Duodenal mucosa (tissue), 2 donors: ENCODE results near the gene G6PC3.
"Not testable (repeated sequence)": the region's sequence is repeated elsewhere in the genome, so short reads cannot be mapped to it uniquely, and the experiment has no call there.

ENCODE experiments used
- H3K27ac ChIP-seq: one replicate; pipeline ENCODE4 v1.7.0; 2013; ENCODE audit warnings: low read depth, low read length
- H3K27me3 ChIP-seq, 2 donors: one replicate each; pipeline ENCODE4 v1.7.0; 2013; ENCODE audit warnings: low read length in 2 of 2, control low read depth in 1 of 2; ENCODE audit not compliant: insufficient read depth in 2 of 2, control insufficient read depth in 1 of 2
- H3K36me3 ChIP-seq, 2 donors: one replicate each; pipeline ENCODE4 v1.7.0; 2013; ENCODE audit warnings: low read length in 2 of 2, control low read depth in 1 of 2; ENCODE audit not compliant: insufficient read depth in 2 of 2, control insufficient read depth in 1 of 2
- H3K4me1 ChIP-seq, 2 donors: one replicate each; pipeline ENCODE4 v1.7.0; 2013; ENCODE audit warnings: low read length in 2 of 2, control low read depth in 1 of 2; ENCODE audit not compliant: insufficient read depth in 2 of 2, control insufficient read depth in 1 of 2
- H3K4me3 ChIP-seq, 2 donors: one replicate each; pipeline ENCODE4 v1.7.0; 2013; ENCODE audit warnings: low read length in 2 of 2, low read depth in 1 of 2
- H3K9ac ChIP-seq, 2 donors: one replicate each; pipeline ENCODE4 v1.7.0; 2013; ENCODE audit warnings: low read length in 2 of 2, low read depth in 1 of 2
- H3K9me3 ChIP-seq, 2 donors: one replicate each; pipeline ENCODE4 v1.7.0; 2013; ENCODE audit warnings: low read length in 2 of 2, control low read depth in 1 of 2; ENCODE audit not compliant: control insufficient read depth in 1 of 2

The G6PC3 gene

DNA sequence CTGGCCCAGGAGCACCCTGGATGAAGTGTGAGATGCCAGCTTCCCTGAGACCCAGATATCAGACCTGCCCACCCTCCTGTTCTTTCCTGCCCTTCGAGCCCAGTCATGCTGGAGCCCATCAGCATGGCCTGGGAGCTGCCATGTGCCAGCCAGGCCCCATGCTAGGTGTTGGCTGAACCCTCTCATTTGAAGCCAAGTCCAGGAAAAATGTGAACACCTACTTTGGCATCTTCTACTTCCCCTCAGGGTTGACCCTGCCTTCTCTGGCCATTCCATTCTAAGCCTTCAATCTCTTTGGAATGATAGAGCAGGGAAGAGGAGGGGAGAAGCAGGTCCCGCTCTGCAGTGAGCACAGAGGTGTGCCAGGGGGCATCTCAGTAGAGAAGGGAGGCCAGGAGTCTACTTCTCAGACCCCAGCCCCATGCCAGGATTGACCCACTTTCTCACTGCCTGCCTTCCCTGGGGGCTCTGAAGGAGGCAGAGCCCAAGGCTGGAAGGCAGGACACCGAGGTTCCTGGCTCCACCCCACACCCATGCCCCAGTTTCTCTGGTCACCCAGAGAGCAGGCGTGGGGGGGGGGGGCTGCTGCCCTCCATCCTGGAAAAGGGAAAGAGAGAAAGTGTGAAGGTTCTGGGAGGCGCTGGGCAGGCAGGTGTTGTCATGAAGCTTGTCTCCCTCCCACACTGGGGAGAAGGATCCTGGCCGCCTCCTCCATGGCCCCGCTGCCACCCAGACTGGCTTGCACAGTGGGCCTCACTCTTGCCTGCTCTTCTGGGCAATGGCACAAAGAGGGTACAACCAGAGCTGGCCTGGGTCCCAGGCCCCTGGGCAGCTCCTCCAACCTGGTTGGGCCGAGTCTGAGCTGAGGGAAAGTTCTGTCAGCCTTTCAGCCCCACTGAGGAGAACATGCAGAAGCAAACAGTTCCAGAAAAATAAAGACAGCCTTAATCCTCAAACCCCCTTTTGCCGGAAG, 43.6 kb downstream of the G6PC3 start:
- Histone ChIP-seq H3K36me3 (peaks cover 0 to 15% of the 10 kb centered on the region in 2 donors), H3K27ac (no peak overlapping the region), H3K4me1 (peaks cover 28 to 35% of the 10 kb centered on the region in 2 donors), H3K27me3 (no peaks in the 10 kb centered on the region), H3K9me3 (no peaks in the 10 kb centered on the region), H3K4me3 (no peak overlapping the region), H3K9ac (no peak overlapping the region)

DNA sequence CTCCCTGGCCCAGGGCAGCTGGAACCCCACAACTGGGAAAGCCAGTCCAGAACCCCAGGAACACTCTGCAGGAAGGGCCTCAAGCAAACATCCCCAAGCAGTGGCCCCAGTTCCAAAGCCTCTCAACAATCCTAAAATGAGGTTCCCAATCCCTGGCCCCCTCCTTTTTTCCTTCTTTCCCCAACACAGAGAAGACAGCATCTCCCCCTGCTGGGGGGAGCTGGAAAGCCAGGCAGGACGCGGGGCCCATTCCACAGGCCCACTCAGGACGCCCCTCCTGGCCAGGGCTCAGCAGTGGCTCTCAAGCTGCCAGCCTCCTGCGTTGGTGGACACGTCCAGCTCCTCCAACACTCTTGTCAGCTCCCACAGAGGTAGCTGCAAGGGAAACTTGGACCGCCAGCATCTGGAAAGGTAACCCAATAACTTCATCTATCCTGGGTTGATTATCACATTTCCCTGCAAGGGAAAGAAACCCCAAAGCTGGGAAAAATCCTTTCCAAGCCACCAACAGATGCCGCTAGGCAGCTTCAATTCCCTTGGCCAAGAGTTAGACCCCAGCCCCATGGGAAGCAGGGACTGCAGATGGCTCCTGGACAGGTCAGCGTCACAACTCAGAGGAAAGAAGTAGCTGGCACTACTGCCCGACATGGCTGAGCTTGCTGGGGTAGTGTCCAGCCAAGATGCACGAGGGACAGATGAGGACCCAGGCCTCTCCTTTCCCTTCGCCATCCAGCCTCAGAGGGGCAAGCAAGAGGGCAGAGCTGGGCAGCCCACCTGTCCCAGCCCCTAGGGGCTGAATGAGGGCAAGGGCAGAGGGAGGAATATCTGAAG, 45.3 kb downstream of the G6PC3 start:
- H3K9me3 ChIP-seq: no peaks in the 10 kb centered on the region
- peaks cover 0 to 15% of the 10 kb centered on the region in 2 donors for H3K36me3 ChIP-seq
- H3K4me1 ChIP-seq: peaks cover 11 to 18% of the 10 kb centered on the region in 2 donors
- no peaks in the 10 kb centered on the region for H3K27me3 ChIP-seq
- no peak overlapping the region for H3K4me3 ChIP-seq
- H3K27ac ChIP-seq: no peak overlapping the region
- no peak overlapping the region for H3K9ac ChIP-seq

DNA sequence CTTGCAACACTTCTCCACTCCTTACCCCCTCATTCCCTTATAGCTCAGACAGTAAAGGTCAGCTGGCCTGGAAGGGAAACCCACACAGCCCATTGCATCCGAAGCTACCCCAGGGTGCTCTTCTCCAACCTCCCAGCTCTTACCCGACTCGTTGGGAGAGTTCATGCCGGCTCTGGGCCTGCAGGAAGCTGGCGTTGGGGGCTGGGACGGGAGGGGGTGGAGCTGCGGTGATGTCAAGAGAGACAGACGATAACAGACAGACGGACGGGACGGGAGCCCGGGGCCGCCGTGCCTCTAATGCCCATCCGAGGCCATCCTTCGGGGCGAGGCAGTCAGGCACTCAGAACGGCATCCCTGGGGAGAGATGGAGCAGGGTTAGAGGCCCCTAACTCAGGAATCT, 46.8 kb downstream of the G6PC3 start:
- Histone ChIP-seq H3K27me3 (no peaks in the 10 kb centered on the region), H3K4me1 (peaks cover 9 to 14% of the 10 kb centered on the region in 2 donors), H3K9me3 (no peaks in the 10 kb centered on the region), H3K36me3 (peaks cover 0 to 15% of the 10 kb centered on the region in 2 donors), H3K27ac (no peak overlapping the region), H3K4me3 (no peak overlapping the region), H3K9ac (no peak overlapping the region)

DNA sequence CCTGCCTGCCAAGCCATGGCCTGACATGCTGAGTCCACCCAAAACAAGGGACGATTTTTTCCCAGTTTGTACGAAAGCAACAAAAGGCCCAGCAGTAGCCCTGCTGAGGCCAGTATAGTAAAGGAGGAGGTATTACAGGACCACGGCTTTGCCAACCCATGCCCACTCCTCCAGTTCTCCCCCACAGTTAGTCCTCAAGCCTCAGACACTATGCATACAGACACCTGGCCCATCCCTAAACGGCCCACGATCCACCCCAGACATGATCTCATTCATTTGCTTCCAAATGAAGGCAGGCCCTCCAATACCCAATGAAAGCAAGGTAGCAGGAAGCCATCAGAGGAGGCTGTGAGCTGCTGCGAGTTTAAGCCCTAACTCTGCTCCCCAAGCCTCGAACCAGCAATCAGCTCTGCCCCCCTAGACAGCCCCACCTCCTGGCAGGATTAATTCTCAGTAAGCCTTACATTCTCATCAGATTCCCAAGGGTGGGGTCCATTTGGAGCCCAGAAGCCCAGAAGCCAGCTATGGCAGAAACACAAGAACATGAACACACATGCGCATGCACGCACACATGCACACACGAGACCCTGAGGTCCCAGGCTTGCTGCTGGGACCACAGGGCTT, 48.0 kb downstream of the G6PC3 start:
- H3K36me3 ChIP-seq: peaks cover 0 to 15% of the 10 kb centered on the region in 2 donors
- H3K4me3 ChIP-seq: no peak overlapping the region

DNA sequence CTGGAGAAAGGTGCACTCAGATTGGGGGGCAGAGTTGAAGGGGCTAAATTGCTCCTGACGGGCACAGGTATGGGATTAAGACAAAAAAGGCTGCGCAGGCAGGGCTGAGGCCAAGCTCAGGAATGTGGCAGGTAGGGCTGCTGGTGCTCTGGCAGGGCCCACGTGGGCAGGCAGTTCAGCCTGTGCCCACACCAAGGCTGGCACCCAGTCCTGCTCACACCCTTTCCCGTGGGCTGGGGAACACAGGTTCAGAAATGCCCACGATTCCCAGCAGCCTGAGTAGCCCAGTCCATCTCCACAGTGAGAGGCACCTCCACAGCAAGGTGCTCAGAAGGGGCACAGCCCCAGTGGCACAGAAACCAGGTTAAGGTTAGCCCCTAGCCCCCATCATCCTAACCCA, 48.5 kb downstream of the G6PC3 start:
- Histone ChIP-seq H3K27me3 (no peaks in the 10 kb centered on the region), H3K27ac (no peak overlapping the region), H3K4me3 (no peak overlapping the region), H3K9ac (no peak overlapping the region), H3K4me1 (peaks cover 17 to 19% of the 10 kb centered on the region in 2 donors), H3K9me3 (no peaks in the 10 kb centered on the region), H3K36me3 (peaks cover 0 to 15% of the 10 kb centered on the region in 2 donors)

More for the DNA sequence above, 48.0 kb downstream of the G6PC3 start:
- Histone ChIP-seq H3K4me1 (peaks cover 15 to 16% of the 10 kb centered on the region in 2 donors), H3K9me3 (no peaks in the 10 kb centered on the region), H3K27ac (no peak overlapping the region), H3K27me3 (no peaks in the 10 kb centered on the region), H3K9ac (no peak overlapping the region)

DNA sequence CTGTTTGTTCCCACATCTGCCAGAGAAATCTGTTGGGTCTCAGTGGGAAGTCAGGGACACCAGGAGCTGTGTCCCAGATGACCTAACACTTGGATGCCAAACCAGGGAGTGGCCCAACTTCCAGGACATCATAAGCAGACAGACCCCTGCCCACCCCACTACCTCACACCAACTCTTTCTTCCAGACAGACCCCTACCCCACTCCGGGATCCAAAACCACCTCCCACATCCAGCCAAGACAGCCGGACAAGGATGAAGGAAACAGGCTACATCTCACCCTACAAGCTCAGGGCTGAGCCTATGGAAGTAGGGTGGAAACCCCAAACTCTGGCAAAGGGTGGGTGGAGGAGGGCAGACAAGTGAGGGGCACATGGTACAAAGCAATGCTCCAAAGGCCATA, 49.3 kb downstream of the G6PC3 start:
- no peaks in the 10 kb centered on the region for H3K27me3 ChIP-seq
- no peaks in the 10 kb centered on the region for H3K9me3 ChIP-seq
- H3K4me1 ChIP-seq: peaks cover 19 to 23% of the 10 kb centered on the region in 2 donors
- peaks cover 0 to 15% of the 10 kb centered on the region in 2 donors for H3K36me3 ChIP-seq
- H3K27ac ChIP-seq: no peak overlapping the region
- H3K9ac ChIP-seq: no peak overlapping the region
- H3K4me3 ChIP-seq: no peak overlapping the region

DNA sequence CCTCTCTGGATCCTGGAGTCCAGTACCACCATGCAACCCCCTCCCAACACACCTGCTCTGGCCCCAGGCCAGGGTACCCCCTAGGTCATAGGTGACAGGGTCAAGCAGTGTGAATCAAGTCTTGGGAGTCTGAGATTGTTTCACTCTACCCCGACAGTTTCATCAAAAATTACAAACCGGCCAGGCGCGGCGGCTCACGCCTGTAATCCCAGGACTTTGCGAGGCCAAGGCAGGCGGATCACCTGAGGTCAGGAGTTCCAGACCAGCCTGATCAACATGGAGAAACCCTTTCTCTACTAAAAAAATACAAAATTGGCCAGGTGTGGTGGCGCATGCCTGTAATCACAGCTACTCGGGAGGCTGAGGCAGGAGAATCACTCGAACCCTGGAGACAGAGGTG, 49.7 kb downstream of the G6PC3 start:
- H3K27ac ChIP-seq: not testable (repeated sequence)
- peaks cover 19 to 23% of the 10 kb centered on the region in 2 donors for H3K4me1 ChIP-seq

DNA sequence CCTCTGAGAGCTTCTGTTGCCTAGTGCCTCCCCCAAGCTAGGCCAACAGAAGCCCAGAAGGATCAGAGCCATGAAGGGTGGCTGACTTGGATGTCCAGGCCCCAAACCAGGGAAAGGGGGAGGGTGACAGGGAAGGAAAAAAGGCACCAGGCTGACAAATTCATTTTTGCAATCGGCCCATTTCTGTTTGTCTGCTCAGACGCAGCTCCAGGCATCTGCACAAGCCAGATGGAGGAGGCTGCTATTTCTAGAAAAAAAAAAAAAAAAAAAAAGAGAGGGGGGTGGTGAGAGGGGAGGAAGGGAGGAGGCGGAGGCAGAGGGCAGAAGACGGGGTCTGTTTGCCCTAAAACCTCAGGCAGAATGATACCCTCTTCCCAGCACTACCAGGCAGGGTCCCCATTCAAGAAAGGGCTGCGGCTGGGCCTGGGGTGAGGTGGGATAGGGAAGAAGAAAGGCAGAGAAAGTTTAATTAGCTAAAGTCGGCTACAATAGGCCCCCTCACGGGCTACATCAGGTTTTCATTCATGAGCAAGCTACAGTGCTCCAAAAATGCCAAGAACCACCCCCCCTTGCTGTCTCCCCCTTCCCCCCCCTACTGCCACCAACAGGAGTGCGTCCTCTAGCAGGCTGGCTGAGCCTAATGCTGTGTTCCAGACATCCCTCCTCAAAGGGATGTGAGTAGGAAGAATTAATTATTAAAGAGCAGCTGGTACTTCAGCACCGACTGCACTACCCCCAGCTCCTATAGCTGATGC, 50.5 kb downstream of the G6PC3 start:
- H3K4me1 ChIP-seq: peaks cover 19 to 23% of the 10 kb centered on the region in 2 donors

More for the DNA sequence above, 49.7 kb downstream of the G6PC3 start:
- H3K36me3 ChIP-seq, H3K27me3 ChIP-seq, H3K9me3 ChIP-seq, H3K4me3 ChIP-seq, H3K9ac ChIP-seq: not testable (repeated sequence)

DNA sequence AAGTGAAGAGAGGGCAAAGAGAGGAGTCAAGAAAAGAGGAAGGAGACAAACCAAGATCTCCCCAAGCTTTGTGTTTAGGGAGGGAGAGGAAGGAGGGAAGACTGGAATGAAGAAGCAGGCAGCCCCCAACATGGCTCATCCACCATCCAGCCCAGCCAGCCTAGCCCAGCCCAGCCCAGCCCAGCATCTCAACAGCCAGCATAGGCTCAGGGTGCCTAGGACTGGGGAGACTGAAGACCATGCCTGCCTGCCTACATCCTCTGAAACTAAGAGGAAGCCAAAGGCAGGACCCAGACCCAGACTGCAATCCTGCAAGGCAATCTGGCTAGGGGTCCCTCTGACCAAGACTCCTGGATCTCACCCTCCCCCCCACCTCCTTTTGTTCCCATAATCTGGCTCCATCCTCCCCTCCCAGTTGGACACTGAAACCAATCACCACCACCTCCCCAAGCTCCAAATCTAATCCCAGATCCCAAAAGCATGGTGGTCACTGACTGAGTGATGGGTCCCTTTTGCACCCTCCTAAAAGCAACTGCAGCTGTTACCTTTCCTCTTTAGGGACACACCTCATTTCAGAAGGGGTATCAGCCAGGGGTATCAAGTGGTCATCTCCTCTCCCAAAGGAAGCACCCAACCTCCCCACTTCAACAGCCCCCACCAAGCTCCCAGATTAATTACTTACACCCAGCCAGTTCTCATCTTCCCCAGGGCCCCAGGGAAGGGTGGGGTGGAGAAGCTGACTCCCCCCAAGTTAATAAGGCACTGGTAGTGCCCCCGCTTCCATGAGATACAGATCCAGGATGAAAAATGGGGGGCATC, 51.7 kb downstream of the G6PC3 start:
- no peaks in the 10 kb centered on the region for H3K36me3 ChIP-seq
- peak overlapping the region; percentile 78 to 94 for H3K9ac ChIP-seq
- no peaks in the 10 kb centered on the region for H3K9me3 ChIP-seq
- H3K4me3 ChIP-seq: peak overlapping the region; percentile 78 to 86
- peaks cover 19 to 23% of the 10 kb centered on the region in 2 donors for H3K4me1 ChIP-seq
- H3K27ac ChIP-seq: no peak overlapping the region
- H3K27me3 ChIP-seq: no peaks in the 10 kb centered on the region

More for the DNA sequence above, 50.5 kb downstream of the G6PC3 start:
- Histone ChIP-seq H3K9me3 (no peaks in the 10 kb centered on the region), H3K27me3 (no peaks in the 10 kb centered on the region), H3K27ac (no peak overlapping the region), H3K4me3 (no peak overlapping the region), H3K36me3 (peaks cover 0 to 3% of the 10 kb centered on the region in 2 donors), H3K9ac (no peak overlapping the region)
